Activated T-cell treated with anti-CD3 and anti-CD28 coated beads, Interleukin-2, amount 50 U/mL, for 1 hour (primary cell): Measurements from ENCODE around the gene IGSF9B.

Source experiments
- DNase-seq: peaks from one replicate; pipeline ENCODE4 v3.0.0-alpha.2; 2020

Gene IGSF9B

GRCh38 chr11:133917921-133918607 is 38.7 kb downstream of the IGSF9B start:
- no peak for DNase-seq

GRCh38 chr11:133916784-133917440 is 39.9 kb downstream of the IGSF9B start:
- DNase-seq = no peak

- DNase-seq = no peak
Observed at GRCh38 chr11:133913761-133914160, 43.0 kb downstream of the IGSF9B start.

DNA sequence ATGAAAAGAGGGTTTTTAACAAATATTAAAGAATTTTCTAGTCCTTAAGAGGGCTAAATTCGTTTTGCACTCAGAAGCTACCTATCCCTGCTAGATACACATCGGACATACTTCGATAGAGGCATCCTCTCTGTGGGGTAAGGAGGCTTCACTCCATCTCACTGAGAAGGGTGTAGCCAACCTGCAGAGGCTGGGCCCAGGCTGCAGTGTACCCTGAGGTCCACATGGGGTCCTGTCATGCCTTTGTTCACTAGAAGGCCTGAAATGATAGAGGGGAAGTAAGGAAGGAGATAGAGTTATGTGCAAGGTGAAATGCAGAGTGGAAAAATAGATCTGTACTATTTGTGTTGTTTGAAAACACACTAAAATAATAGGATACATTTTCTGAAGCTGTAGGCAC is 45.6 kb downstream of the IGSF9B start:
- DNase-seq = no peak

- no peak for DNase-seq
Observed at GRCh38 chr11:133910101-133910500, 46.7 kb downstream of the IGSF9B start.

DNA sequence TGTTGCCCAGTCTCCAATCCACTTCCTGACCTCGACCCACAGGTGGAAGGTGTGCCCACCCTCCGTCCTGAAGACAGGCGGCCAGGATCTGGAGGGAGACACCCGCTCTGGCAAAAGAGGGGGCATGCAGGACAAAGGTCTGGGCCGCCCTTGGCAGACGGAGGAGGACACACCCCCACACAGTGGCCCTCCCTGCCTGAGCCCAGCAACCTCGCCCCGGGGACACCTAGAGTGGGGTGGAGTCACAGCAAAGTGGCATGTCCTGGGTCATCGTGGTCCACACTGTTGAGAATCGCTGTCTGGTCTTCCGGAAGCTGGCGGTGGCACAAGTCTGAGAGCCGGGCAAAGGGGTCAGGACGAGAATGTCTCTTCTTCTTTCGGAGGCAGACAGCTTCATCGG is 47.9 kb downstream of the IGSF9B start:
- no peak for DNase-seq

DNA sequence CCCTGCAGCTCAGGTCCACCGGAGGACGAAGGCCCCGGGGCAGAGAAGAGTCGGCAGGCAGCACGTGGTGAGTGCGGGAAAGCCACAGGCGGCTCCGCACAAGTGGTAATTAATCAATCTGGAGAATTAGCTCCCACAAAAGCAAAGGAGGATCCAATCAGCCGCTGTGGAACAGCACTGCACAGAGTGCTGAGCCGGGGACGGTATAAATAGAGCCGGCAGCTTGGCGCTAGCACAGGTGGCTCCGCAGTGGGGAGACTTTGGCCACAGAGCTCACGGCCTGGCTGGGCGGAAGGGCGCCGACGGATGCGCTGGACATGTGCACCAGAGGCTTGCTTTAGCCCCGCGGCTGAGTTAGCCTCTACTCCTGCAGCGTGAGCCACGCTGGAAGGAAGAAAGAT is 48.9 kb downstream of the IGSF9B start:
- DNase-seq = no peak

DNA sequence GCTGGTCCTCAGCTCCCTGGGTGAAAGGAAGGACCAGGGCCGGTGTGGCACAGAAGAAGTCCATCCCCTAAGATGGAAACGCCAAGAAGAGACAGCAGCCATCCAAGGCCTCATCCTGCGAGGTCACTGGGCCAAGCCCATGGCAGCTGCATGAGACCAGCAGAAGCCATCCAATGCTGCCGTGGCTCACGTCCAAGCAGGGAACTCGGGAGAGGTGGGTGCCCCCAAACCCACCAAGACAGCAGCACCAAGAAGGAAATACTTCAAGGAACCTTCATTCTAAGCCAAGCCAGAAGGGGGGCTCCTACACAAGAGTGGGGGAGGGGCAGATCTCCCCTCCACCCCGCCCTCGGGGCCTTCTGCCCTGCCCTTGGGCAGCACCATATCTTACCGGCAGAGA is 49.6 kb downstream of the IGSF9B start:
- peak; percentile 13 for DNase-seq

- DNase-seq = no peak
Observed at GRCh38 chr11:133906746-133907145, 50.0 kb downstream of the IGSF9B start.

DNA sequence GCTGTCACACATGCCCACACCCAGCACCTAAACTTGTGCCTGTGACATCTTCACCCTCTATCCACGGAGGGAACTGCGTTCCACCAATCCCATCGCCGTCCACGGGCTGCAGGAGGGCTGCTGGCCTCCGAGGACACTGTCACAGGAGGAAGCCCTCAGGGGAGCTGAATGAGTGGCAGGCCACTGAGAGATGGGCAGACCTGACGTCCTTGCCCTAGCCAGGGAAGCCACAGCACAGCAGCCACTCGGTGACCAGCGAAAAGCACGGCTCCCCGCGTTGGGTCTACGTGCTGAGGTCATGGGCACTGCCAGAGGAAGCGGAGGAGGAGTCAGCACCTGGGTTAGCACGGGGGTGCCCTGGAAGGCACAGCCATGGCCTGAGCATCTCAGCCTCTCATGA is 50.5 kb downstream of the IGSF9B start:
- DNase-seq = peak; percentile 13

- DNase-seq = peak; percentile 8
Observed at GRCh38 chr11:133905677-133906156, 51.1 kb downstream of the IGSF9B start.

DNA sequence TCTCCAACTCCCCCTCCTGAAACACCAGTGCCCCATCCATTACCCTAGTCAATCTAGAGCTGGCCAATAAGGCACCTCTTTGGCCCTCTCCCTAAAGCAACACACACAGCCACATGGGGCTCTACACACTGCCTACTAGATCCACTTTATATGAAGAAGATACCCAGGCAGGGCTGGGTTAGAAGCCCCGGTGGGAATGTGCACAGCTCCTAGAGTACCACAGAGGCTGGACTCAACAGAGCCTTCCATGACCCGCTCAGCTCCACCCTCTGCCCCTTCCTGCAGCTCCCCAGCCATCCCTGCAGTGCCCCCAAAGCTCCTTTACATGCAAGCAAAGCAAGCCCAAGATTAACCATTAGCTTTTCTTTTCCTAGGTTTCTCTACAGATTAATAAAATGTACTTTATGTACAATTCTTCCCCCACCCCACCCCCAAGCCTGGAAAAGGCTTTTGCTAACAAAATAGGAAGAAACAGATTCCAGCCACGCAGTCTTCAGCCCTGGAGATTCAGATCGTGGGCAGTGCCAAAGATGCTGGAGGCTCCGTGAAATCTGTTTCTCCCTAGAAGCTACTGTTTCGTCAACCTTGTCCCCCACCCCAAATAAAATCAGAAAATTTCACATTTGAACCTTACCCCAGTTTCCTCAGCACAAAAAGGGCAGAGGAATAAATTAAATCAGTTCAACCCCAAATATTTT is 51.8 kb downstream of the IGSF9B start:
- DNase-seq = no peak

GRCh38 chr11:133903875-133904817 is 52.6 kb downstream of the IGSF9B start:
- DNase-seq = peak; percentile 11

- DNase-seq = peak; percentile 12
Observed at GRCh38 chr11:133903056-133903455, 53.7 kb downstream of the IGSF9B start.

DNA sequence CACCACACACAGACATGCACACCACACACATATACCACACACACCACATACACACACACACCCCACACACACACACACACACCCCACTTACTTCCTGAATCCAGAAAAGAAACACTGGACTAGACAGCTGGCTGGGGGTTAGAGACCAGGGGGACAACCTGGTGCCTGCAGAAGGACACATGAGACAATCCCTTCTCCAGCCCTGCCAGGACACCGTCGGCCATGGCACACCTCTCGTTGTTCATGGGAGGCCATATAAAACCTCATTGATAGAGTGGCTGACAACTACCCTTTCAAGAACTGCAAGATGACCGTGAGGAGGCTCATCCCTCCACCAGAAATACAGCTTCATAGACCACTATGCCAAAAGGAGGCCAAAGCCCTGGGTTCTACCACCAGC is 54.3 kb downstream of the IGSF9B start:
- peak; percentile 11 for DNase-seq

GRCh38 chr11:133901999-133902398 is 54.8 kb downstream of the IGSF9B start:
- no peak for DNase-seq

DNA sequence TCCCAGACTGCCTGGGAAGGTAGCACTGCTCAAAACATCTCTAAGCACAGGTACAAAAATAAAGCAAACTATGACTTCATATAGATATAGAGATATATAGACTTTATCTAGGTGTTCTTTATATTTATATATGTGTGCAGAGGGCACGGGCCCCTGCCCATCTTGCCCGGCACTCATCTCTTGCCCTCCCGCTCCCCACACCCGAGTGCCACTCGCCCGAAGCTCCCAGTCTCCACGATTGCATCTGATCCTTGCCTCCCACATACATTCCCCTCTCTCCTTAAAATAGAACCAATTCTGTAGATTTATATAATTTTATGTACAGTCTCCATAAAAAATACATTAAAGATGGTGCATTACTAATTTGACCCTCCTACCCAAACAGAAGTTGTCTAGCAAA is 55.5 kb downstream of the IGSF9B start:
- no peak for DNase-seq

GRCh38 chr11:133900176-133901105 is 56.3 kb downstream of the IGSF9B start:
- no peak for DNase-seq

GRCh38 chr11:133898770-133899115 is 58.0 kb downstream of the IGSF9B start:
- peak; percentile 14 for DNase-seq

- no peak for DNase-seq
Observed at GRCh38 chr11:133898031-133898769, 58.6 kb downstream of the IGSF9B start.

GRCh38 chr11:133897331-133897650 is 59.5 kb downstream of the IGSF9B start:
- DNase-seq = no peak
